Measurements from ENCODE around the gene DNAJB1.
"Not testable (repeated sequence)": the region's sequence is repeated elsewhere in the genome, so short reads cannot be mapped to it uniquely, and the experiment has no call there.

DNAJB1 gene

DNA sequence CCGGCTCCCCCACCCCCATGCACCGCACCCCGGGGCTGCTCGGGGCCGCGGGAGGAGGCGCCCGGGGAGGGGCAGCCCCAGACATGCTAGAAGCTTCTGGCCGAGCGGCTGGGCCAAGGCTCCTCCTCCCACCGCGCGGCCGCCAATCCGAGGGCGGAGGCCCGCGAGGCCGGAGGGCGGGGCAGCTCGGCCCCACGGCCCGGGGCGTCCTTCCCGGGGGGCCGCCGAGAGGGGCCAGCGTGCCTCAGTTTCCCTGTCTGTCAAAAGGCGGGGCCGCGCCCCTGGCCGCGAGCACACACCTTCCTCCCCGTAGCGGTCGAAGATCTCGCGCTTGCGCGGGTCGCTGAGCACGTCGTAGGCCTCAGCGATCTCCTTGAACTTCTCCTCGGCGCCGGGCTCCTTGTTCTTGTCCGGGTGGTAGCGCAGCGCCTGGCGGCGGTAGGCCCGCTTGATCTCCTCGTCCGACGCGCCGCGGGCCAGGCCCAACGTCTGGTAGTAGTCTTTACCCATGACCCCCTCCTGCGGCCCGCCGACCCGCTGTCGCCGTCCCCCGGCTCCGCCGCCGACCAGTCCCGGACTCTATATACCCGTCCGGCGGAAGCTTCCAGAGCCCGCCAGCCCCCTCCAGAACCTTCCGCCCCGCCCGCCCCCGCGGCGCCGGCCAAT is at the start of gene DNAJB1:
TSS of gene DNAJB1 (minus strand) at position 558 of the 666 bp plus-strand sequence. CDS start at position 510, 48 bp downstream.
- DNase-seq (ENCODE audit: low read depth): peak; percentile 59

GRCh38 chr19:14567079-14567478 is 48.9 kb upstream of the DNAJB1 start:
- DNase-seq (ENCODE audit: low read depth): no peak

DNA sequence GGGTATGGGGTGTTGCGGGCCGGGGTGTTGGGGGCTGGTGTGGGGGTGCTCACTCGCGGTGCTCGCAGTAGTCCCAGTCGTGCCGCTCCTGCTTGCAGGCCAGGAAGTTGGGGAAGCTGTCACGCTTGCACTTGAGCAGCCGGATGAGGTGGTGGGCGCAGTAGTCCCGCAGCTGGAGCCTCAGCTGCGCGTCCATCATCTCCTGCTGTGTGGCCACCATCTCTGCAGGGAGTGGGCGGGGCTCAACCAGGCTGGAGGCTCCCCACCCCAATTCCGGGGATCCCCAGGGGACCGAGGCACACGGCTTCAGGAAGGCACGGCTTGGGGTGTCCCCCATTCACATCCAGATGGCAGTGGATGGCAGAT is 48.5 kb upstream of the DNAJB1 start:
- DNase-seq (ENCODE audit: low read depth): no peak

- no peak for DNase-seq (ENCODE audit: low read depth)
Measured at GRCh38 chr19:14565765-14566711, 47.8 kb upstream of the DNAJB1 start.

- DNase-seq (ENCODE audit: low read depth): no peak
Measured at GRCh38 chr19:14565298-14565679, 47.1 kb upstream of the DNAJB1 start.

DNA sequence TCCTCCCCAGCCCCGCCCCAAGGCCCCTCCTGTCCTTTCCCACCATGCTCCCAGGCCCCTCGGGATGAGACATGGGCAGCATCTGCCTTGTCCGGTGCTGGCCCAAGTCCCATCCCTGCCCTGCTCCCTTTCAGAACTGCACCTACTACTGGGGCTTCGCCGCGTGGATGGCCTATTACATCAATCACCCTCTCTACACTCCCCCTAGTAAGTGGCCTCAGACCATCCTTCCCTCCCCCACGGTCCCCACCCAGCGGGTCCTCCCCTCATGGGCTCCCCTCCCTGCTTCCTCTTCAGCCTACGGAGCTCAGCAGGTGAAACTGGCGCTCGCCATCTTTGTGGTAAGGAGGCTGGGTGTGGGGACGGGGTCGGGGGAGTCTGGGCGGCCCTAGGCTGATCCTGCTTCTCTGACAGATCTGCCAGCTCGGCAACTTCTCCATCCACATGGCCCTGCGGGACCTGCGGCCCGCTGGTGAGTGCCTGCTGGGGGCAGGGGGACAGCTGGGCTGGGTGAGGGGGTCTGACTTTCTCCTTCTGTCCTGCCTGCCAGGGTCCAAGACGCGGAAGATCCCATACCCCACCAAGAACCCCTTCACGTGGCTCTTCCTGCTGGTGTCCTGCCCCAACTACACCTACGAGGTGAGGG is 46.6 kb upstream of the DNAJB1 start:
- not testable (repeated sequence) for DNase-seq (ENCODE audit: low read depth)

DNA sequence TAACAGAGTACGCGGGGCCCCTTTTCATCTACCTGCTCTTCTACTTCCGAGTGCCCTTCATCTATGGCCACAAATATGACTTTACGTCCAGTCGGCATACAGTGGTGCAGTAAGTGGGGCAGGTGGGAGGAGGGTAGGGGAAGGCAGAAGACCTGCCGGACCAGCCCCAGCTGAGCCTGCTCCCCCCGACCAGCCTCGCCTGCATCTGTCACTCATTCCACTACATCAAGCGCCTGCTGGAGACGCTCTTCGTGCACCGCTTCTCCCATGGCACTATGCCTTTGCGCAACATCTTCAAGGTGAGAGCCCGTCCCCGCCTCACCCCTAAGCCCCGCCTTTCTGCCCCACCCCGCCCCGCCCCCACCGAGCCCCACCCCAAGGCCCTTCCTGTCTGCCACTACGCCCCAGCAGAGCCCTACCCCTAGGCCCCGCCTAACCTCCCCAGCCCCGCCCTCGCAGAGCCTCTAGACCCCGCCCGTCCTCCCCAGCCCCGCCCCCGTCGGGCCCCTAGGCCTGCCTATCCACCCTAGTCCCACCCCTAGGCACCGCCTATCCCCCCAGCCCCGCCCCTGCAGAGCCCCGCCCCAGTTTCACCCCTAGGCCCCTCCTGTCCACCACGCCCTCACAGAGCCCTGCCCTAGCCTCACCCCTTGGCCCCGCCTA is 45.9 kb upstream of the DNAJB1 start:
- DNase-seq (ENCODE audit: low read depth): no peak

GRCh38 chr19:14563590-14563926 is 45.4 kb upstream of the DNAJB1 start:
- no peak for DNase-seq (ENCODE audit: low read depth)

- no peak for DNase-seq (ENCODE audit: low read depth)
Measured at GRCh38 chr19:14562660-14563589, 44.7 kb upstream of the DNAJB1 start.

DNA sequence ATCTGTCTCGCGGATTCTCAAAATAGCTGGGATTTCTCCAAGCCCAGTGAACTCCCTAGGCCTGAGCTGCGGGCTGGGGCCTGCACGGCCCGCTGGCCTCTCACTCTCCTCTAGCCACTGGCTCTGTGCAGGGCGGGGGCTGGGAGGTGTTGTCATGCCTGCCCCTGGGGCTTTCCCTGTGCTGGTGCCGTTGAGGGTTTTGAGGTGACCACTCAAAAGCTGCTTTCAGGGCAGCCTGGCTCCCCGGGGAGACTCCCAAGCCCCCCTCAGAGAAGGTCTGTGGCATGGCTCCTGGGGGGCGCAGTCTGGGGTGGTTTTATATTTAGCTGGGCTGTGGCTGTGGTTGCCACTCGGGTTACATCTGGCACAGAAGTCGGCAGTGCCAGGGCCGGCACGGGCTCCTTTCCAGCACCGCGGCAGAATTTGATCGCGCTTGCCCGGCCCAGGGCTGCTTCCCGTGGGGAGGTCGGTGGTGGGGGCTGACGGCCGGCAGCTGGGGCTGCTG is 43.7 kb upstream of the DNAJB1 start:
- DNase-seq (ENCODE audit: low read depth): no peak

DNA sequence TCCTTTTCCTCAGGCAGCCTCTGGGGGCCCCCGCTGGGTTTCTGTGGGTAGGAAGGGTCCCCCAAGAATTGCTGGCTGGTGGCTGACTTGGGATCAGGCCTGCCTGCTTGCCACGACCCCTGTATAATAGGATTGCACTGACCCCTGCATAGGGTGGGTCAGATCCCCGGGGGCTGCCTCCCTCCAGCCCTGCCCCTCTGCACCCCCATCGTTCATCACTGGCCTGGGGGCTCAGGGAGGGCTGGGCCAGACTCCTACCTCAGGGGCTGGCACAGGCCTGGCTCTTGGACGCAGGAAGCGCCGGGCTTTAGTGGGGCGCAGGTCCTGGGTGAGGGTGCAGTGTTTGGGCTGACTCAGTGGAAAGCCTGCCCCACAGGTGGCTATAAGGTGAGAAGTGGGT is 43.1 kb upstream of the DNAJB1 start:
- no peak for DNase-seq (ENCODE audit: low read depth)

DNA sequence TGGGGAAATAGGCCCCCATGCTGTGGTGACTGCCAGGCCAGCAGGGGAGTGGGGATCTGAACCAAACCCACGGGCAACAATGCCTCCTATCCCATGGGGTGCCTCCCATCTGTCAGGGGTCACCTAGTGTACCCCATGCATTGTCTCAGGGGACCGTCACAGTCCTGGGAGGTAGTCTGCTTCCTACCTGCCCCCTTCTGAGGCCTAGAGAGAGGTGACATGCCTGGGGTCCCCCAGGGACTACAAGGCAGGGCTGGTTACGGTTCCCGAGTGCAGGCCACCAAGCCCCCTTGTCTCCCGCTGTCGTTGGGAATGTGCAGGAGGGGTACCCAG is 42.5 kb upstream of the DNAJB1 start:
- no peak for DNase-seq (ENCODE audit: low read depth)

DNA sequence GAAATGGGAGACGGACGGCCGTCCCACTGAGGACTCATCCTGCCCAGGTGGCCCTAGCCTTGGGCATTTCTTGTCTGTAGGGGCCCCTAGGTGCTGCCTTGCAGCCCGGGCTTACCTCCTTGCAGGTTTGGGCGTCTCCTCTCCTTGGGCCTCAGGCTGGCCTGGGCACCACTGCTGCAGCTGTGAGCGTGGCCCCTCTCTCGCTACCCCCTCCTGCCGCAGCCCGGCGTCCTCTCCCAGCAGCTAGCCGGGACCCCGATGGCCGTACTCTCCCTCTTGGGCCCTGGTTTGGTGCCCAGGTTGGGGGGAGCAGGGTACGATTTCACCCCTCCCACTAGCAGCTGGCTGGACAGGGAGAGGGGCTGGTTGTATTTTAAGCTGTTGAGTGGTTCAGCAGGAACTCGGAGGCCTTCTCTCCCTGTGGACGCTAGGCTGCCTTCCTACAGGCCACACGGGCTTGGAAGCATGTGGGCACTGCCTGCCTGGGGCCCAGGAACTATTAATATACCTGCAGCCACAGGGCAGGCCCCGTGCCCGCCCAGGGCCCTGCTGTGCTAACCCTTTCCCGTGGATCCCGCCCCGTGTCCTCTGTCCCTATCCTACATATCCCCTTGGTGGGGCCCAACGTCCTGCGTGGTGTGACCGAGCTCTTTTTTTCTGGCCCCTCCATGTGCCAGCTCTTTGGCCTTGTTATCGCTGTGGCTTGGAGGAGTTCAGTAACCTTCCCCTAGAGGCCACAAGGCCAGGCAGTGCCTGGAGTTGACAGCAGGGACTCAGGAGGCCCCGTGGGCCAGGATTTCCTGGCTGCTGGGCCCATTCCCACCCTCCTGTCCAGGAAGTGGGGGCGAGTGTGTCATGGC is 41.9 kb upstream of the DNAJB1 start:
- no peak for DNase-seq (ENCODE audit: low read depth)

GRCh38 chr19:14558370-14559066 is 40.3 kb upstream of the DNAJB1 start:
- DNase-seq (ENCODE audit: low read depth): no peak

- DNase-seq (ENCODE audit: low read depth): peak; percentile 65
Measured at GRCh38 chr19:14556662-14557188, 38.5 kb upstream of the DNAJB1 start.

- DNase-seq (ENCODE audit: low read depth): no peak
Measured at GRCh38 chr19:14555918-14556661, 37.9 kb upstream of the DNAJB1 start.

DNA sequence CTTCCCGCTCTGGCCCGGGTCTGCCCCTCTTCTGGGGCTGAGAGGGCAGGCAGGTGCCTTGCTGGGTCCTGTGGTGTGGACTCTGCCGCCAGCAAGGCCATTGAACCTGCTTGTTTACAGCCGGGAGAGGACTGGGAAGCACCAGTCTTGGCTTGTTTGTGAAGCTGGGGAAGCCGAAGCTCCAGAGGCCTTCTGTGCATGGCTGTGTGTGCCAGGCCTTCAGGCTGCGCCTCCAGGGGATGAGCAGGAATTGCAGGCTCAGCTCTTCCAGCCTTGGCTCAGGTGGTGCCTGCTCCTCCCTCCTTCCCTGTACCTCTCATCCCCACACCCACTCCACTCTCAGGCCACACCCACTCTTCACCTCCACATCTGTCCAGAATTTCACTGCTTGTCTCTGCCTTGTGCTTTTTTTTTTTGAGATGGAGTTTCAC is 36.2 kb upstream of the DNAJB1 start:
- no peak for DNase-seq (ENCODE audit: low read depth)

- DNase-seq (ENCODE audit: low read depth): no peak
Measured at GRCh38 chr19:14553939-14554243, 35.7 kb upstream of the DNAJB1 start.

Data from activated T-helper 9 cell treated with anti-CD3 and anti-CD28 coated beads, Interleukin-2, amount 50 U/mL, for 16 hours (primary cell).